Thyroid gland (tissue), 4 donors: ENCODE data around the gene BOD1L2. TPM values are rescaled to one million over a fixed set of nuclear protein-coding genes. Genes with fewer than 3 reads are reported as not detected.

Source experiments
- DNase-seq, 2 donors: peaks; one replicate each; pipeline ENCODE4 v3.0.0-alpha.2; 2019
- H3K27ac ChIP-seq, 3 donors: fragments of 200-600 bp; sonication (generic); 1 replicate in 2 of 3; 2 replicates in 1 of 3; pipeline ENCODE4 v1.5.1; 2016 to 2019; ENCODE audit warnings: mild to moderate bottlenecking in 1 of 3, moderate library complexity in 1 of 3
- H3K27me3 ChIP-seq: fragments of 200-600 bp; sonication (generic); one replicate; pipeline ENCODE4 v1.5.1; 2019
- H3K36me3 ChIP-seq, 2 donors: fragments of 200-600 bp; sonication (generic); one replicate each; pipeline ENCODE4 v1.5.1; 2016 to 2019
- H3K4me1 ChIP-seq, 2 donors: fragments of 200-600 bp; sonication (generic); one replicate each; pipeline ENCODE4 v1.5.1; 2017 to 2019
- H3K4me3 ChIP-seq, 3 donors: fragments of 200-600 bp; sonication (generic); replicated peaks in 1 of 3; 1 replicate in 2 of 3; 2 replicates in 1 of 3; pipeline ENCODE4 v1.5.1; 2016; ENCODE audit warnings: mild to moderate bottlenecking in 1 of 3
- H3K9me3 ChIP-seq: fragments of 200-600 bp; sonication (generic); one replicate; pipeline ENCODE4 v1.5.1; 2017
- CTCF ChIP-seq, 6 experiments: fragments of 200-600 bp in 3 of 6; fragments of 450-650 bp in 3 of 6; sonication (generic) in 3 of 6; IDR thresholded peaks; one replicate each; pipeline ENCODE4 v1.5.1; 2016 to 2019; ENCODE audit warnings: antibody characterized with exemption in 6 of 6, mild to moderate bottlenecking in 2 of 6, inconsistent platforms in 1 of 6, moderate library complexity in 1 of 6
- POLR2A ChIP-seq, 2 donors: fragments of 450-650 bp; IDR thresholded peaks; one replicate each; pipeline ENCODE4 v1.6.1; 2017; ENCODE audit warnings: antibody characterized with exemption in 2 of 2, mild to moderate bottlenecking in 2 of 2, moderate library complexity in 1 of 2
- WGBS, 2 donors: methylation state at CpG; one replicate each; pipeline ENCODE4 v1.1.5; 2017; 5-methylcytosine and 5-hydroxymethylcytosine counted together
- intact Hi-C: fragments of 100-400 bp; cut with DNase I; formaldehyde crosslinking; loops from one replicate; pipeline ENCODE4 v1.15.1; 2023
- total RNA-seq, 4 donors: library from RNA; depleted of rRNA; stranded (reverse); fragments of >200 nt; gene quantifications; one replicate each; pipeline ENCODE4 v1.2.3, GENCODE V29; 2016

Gene BOD1L2
- total RNA-seq, 4 donors from 2014 or later = 0.22 to 1.3 TPM; not detected in 2

GRCh38 chr18:57131101-57131500, 15.8 kb upstream of the BOD1L2 start:
- Histone ChIP-seq H3K36me3 (no peaks in the 10 kb centered on the region), H3K4me1 (no peaks in the 10 kb centered on the region), H3K9me3 (no peaks in the 10 kb centered on the region), H3K27me3 (no peaks in the 10 kb centered on the region), H3K4me3 (no peak overlapping the region), H3K27ac (no peak overlapping the region)
- intact Hi-C loops = no loop called here
- DNase-seq = no peak
- TF ChIP-seq POLR2A (IDR thresholded peaks at IDR 0.05) = no peak
- no peak for TF ChIP-seq CTCF (IDR thresholded peaks at IDR 0.05)
- whole genome bisulfite sequencing, 2 donors = 75 to 76% methylated on average over 5 of the region's 5 CpGs

- H3K36me3 ChIP-seq = no peaks in the 10 kb centered on the region
- H3K4me1 ChIP-seq = no peaks in the 10 kb centered on the region
- intact Hi-C loops = no loop called here
- no peaks in the 10 kb centered on the region for H3K9me3 ChIP-seq
- TF ChIP-seq CTCF (IDR thresholded peaks at IDR 0.05) (no peak), POLR2A (IDR thresholded peaks at IDR 0.05) (no peak)
- H3K27me3 ChIP-seq = no peaks in the 10 kb centered on the region
- H3K4me3 ChIP-seq = no peak overlapping the region
- no peak overlapping the region for H3K27ac ChIP-seq
- DNase-seq = no peak
These were observed 15.1 kb upstream of the BOD1L2 start for GRCh38 chr18:57131782-57132181.

GRCh38 chr18:57134618-57135135, 12.2 kb upstream of the BOD1L2 start:
- no peaks in the 10 kb centered on the region for H3K9me3 ChIP-seq
- H3K27me3 ChIP-seq = no peaks in the 10 kb centered on the region
- TF ChIP-seq POLR2A (IDR thresholded peaks at IDR 0.05) (no peak), CTCF (IDR thresholded peaks at IDR 0.05) (no peak)
- no peaks in the 10 kb centered on the region for H3K4me1 ChIP-seq
- no peak for DNase-seq
- WGBS, 2 donors = 40 to 43% methylated on average over 4 of the region's 4 CpGs
- no peak overlapping the region for H3K4me3 ChIP-seq
- H3K36me3 ChIP-seq = no peaks in the 10 kb centered on the region
- H3K27ac ChIP-seq = no peak overlapping the region
- intact Hi-C loops = no loop called here

- intact Hi-C loops = no loop called here
- 54 to 70% methylated on average over 4 of the region's 4 CpGs for WGBS, 2 donors
- no peak for DNase-seq
- no peak for TF ChIP-seq POLR2A (IDR thresholded peaks at IDR 0.05)
- TF ChIP-seq CTCF (IDR thresholded peaks at IDR 0.05) = no peak
- no peaks in the 10 kb centered on the region for H3K36me3 ChIP-seq
- H3K9me3 ChIP-seq = no peaks in the 10 kb centered on the region
- no peaks in the 10 kb centered on the region for H3K4me1 ChIP-seq
- no peak overlapping the region for H3K27ac ChIP-seq
- H3K4me3 ChIP-seq = no peak overlapping the region
- H3K27me3 ChIP-seq = no peaks in the 10 kb centered on the region
These were observed 11.2 kb upstream of the BOD1L2 start for GRCh38 chr18:57135699-57136098.

- Histone ChIP-seq H3K4me3 (no peak overlapping the region), H3K36me3 (no peaks in the 10 kb centered on the region), H3K9me3 (no peaks in the 10 kb centered on the region), H3K4me1 (no peaks in the 10 kb centered on the region), H3K27ac (no peak overlapping the region), H3K27me3 (no peaks in the 10 kb centered on the region)
- TF ChIP-seq POLR2A (IDR thresholded peaks at IDR 0.05) = no peak
- no peak for TF ChIP-seq CTCF (IDR thresholded peaks at IDR 0.05)
- DNase-seq = no peak
- intact Hi-C loops = no loop called here
- 92% methylated on average over 3 of the region's 3 CpGs for WGBS, 2 donors
These were observed 9.0 kb upstream of the BOD1L2 start for GRCh38 chr18:57137847-57138246.
